H7 (cell line): Measurements from ENCODE around the gene PEX11A. TPM values are rescaled to one million over a fixed set of nuclear protein-coding genes. Genes with fewer than 3 reads are reported as not detected.

Source experiments
- DNase-seq: peaks from one replicate; pipeline ENCODE4 v3.0.0; 2012
- H3K27me3 ChIP-seq: 2 replicates; pipeline ENCODE4 v1.6.0; 2011; ENCODE audit warnings: mild to moderate bottlenecking, low read length; ENCODE audit not compliant: control insufficient read depth, insufficient read depth
- H3K36me3 ChIP-seq: replicated peaks from 2 replicates; pipeline ENCODE4 v1.5.1; 2011; ENCODE audit warnings: low read length; ENCODE audit not compliant: control insufficient read depth, insufficient read depth
- H3K4me3 ChIP-seq: 2 replicates; pipeline ENCODE4 v1.5.1; 2011; ENCODE audit warnings: low read depth, mild to moderate bottlenecking, control low read depth, low read length, moderate library complexity; ENCODE audit not compliant: insufficient read depth
- total RNA-seq: library from RNA; depleted of rRNA; stranded (reverse); fragments of >200 nt; shearing (Covaris generic); gene quantifications from 2 replicates; pipeline ENCODE4 v1.2.3, GENCODE V29; 2014

PEX11A gene
- total RNA-seq, 1 experiment from 2014 or later = 1.6 TPM

DNA sequence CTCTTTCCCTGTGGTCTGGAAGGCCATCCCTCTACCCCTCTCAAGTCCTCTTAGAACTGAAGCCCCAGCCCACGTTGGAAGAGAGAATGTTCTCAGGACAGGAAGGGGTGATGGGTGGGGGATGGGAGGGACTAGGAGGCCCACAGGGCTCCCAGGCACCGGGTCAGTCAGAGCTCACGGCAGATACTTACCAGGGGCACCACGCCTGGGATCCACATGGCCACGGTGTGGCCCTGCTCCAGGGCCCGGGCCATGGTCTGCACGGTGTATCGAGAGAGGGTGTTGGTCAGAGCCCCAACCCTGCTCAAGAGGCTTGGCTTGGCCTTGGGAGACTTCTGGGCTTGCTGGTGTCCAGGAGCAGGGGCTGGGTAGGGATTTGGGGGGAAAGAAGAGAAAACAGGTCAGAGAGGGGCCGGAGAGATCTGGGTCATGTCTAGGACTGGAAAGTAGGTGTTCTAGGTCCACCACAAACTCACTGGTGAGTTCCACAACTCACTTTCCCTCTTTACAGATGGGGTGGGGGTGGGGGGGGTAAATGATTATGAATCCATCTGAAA is 21.2 kb downstream of the PEX11A start:
- H3K4me3 ChIP-seq = no peak overlapping the region
- peaks cover 13% of the 10 kb centered on the region for H3K27me3 ChIP-seq
- DNase-seq = peak; percentile 38
- H3K36me3 ChIP-seq = no peaks in the 10 kb centered on the region

DNA sequence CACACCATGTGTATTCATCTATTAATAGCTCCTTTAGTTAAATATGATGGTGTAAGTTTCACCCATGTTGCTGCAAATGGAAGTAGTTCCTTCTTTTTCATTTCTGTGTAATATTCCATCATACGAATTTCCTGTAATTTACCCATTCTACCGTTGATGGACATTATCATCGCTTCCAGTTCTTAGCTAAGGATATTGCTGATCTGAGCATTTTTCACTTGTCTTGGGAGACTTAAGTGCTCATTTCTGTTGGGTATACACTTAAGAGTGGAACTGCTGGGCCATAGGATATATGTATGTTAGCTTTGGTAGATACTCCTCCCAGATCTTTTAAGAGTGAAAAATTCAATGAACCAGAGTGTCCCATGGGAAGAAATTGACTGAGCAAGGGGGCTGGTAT is 22.4 kb downstream of the PEX11A start:
- Histone ChIP-seq H3K4me3 (no peak overlapping the region), H3K36me3 (no peaks in the 10 kb centered on the region), H3K27me3 (peaks cover 13% of the 10 kb centered on the region)
- DNase-seq = no peak

DNA sequence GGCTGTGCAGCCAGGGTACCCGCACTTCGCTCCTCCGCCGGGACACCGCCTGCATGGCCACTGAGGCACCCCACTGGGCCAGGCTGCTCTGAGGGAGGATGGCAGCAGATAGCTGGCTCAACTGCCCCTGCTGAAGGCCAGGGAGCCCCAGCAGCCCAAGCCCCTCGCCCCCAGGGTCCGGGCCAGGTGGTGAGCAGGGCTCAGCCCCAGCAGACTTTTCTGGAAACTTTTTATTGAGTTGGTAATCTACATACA is 22.9 kb downstream of the PEX11A start:
- no peaks in the 10 kb centered on the region for H3K36me3 ChIP-seq
- H3K4me3 ChIP-seq = no peak overlapping the region
- DNase-seq = peak; percentile 50
- H3K27me3 ChIP-seq = peaks cover 13% of the 10 kb centered on the region

DNA sequence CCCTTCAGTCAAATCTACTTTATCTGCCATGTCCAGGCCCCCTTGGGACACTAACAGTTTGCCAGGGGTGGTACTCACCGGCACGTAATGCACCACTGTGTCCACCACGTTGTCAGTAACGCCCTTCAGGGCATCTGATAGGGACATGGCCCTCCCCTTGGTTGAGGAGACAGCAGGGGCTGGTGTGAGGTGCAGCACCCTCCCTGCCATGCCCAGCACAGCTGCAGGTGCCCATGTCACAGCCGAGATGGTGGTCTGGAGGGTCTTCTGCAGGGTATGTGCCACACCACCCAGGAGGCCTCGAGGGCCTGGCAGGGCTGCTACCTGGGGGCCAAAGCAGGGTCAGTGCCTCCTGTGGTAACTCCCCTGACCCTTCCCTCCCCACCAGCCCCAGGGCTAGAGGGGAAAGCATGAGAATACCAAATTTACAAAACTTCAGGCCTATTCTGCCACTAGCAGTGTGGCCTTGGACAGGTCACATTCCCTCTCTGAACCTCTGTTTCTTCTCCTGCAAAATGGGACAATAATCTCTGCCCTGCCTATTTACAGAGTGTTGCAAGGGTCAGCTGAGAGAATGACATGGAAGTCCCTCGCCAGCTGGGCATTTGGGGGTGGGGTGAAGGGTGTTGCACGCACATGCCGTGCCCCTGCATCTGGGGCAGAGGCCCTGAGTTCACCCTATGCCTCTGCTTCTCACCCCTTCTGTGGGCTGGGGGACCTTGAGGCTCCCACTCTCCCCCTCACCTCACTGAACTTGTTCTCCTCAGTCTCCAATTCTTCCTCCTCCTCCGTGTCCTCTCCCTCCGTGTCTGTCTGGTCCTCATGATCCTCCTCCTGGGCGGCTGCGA is 23.5 kb downstream of the PEX11A start:
- Histone ChIP-seq H3K4me3 (no peak overlapping the region), H3K36me3 (no peaks in the 10 kb centered on the region), H3K27me3 (peaks cover 13% of the 10 kb centered on the region)
- peak; percentile 40 for DNase-seq

DNA sequence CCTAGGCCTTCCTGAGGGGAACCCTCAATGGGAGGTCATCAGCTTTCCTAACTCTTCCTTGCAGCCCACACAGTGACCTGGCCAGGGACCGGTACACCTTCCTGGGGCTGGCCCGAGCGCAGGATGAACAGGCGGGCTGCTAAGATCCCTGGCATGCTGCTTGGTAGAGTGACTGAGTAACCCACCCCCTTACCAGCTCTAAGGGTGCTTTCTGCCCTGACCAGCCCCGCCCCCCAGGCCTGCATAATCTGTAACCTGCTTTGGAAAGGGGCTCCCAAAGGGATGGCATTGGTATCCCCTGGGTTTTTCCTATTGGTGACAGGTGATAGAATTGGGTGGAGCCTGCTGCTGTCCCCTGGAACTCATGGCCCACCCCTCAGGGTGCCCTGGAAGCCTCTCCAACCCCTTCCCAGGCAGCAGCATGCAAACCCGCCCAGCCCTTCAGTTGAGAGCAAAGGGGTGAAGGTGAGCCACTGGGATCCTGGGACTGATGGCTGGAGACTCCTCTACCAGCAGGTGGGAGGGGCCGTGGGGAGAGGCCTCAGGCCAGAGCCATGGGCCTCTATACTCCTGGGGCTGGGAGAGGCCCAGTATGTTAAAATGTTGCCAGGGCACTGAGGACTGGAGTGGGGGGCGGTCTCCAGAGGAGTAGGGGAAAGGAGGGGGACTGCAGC is 24.2 kb downstream of the PEX11A start:
- Histone ChIP-seq H3K4me3 (no peak overlapping the region; the same call in 1 of the 2 replicates), H3K36me3 (no peaks in the 10 kb centered on the region), H3K27me3 (peaks cover 13% of the 10 kb centered on the region)
- peak; percentile 67 for DNase-seq

DNA sequence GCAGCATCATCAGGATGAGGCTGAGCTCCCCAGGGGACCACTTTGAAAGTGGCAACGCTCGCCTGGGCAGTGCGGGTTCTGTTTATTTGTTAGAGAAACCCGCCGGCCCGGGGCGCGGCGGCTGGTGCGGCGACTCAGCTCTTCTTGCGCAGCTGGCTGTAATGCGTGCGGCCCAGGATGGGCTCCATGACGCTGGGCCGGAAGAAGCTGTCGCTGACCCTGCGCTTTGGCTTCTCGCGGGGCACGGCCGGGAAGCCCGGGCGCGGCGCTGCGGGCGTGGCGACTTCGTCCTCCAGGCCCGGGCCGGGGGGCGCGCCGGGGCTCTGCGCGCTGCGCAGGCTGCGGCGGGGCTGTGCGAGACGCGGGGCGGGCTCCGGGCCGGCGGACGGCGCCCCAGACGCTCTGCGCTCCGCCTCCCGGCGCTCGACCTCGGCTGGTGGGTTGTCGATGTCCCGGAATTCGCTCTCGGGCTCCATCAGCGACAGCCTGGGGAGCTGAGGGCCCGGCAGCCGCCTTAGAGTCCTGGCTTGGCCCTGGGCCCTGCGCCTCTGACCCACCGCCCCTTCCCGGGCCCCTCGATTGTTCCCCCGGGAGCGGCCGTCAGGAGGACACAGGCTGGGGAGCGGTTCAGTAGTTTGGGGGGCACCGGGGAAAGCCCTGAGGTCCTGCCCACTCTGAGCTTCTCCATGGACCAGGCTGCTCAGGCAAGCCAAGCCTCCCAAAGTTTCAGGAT is 24.9 kb downstream of the PEX11A start:
- Histone ChIP-seq H3K4me3 (peak overlapping the region; percentile 34), H3K27me3 (peaks cover 13% of the 10 kb centered on the region), H3K36me3 (no peaks in the 10 kb centered on the region)
- peak; percentile 91 for DNase-seq

DNA sequence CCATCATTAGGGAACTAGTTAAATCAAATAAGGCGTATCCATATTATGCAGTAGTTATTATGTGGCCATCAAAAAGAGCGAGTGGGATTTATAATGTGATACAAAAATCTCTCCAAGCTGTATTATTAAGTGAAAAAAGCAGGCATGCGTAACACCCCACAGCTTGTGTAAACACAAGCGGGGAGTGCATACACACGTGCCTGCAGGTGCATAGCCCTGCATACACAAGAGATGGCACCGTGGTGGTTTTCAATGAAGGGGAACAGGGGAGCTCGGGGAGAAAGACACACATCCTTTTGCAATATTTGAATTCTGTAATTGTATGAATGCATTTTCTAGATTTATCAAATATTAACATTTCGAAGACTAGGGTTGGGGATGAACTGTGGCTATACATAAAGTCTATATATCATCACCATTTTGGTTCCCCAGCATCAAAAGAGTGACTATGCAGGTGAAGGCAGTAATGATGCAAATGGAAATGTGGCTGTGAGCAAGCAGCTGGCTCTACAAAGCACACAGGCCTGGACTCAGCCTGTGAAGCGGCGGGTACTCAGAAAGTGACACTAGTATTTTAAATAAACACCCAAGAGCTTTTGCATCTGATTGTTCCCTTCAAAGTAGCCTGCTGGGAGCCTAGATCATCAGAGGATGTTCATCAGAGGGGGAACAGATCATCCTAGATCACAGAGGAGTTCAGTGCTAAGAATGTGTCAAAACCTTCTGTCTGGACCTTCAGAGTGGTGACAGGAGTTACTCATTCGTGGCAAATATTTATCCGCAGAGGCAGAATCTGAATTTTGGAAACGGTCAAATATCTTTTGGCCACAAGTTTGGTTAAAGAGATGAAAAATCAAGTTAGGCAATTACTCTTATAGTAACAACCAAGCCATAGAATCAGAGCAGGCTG is 25.9 kb downstream of the PEX11A start:
- no peak for DNase-seq
- no peaks in the 10 kb centered on the region for H3K36me3 ChIP-seq
- peaks cover 13% of the 10 kb centered on the region for H3K27me3 ChIP-seq
- no peak overlapping the region for H3K4me3 ChIP-seq

DNA sequence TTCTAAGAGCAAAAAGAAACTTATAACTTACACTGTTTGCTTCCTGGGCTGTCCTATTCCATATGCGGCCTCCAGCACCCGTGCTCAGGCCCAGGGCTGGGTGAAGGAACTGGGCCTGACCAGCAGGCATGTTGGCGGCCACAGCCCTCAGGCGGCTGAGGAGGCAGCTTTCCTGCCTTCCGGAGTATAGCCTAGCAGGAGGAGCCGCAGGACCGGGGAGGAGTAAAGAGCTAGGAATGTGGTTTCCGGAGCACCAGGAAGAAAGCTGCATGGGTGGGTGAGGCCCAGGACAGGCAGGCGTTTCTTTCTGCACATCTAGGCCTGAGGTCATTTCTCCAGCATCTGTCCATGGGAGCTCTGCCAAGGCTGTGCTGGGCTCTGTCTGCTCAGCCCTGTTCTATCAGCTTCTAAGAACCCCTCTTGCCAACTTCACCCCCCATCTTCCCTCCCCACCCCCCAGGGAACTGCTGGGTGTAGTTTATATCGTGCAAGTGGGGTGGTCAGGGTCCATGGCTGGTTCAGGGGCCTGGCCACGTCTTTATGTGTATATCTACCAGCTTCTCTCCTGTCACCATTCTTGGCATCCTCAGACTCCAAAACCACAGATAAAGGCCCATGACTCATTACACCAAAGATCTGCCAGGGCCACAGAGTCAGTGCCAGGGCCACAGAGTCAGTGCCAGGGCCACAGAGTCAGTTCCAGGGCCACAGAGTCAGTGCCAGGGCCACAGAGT is 27.5 kb downstream of the PEX11A start:
- no peak overlapping the region for H3K4me3 ChIP-seq
- peaks cover 13% of the 10 kb centered on the region for H3K27me3 ChIP-seq
- DNase-seq = peak; percentile 59
- H3K36me3 ChIP-seq = no peaks in the 10 kb centered on the region

DNA sequence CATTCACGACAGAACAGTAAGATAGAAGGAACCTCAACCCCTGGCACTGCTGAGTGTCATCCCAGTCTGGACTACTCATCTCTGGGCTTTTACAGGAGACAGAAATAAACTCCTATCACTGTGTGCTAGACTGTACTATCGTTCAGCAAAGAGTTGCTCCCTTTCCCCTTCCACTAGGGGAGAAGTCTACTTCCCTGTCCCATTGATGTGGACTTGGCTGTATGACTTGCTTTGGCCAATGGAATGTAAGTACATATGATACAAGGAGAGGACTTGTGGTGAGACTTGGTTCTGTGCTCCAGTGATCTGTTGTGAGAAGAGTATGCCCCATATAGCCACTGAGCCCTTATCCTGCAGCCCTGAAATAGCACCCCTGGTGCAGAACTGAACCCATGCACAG is 30.0 kb downstream of the PEX11A start:
- Histone ChIP-seq H3K27me3 (peaks cover 7% of the 10 kb centered on the region), H3K4me3 (no peak overlapping the region), H3K36me3 (no peaks in the 10 kb centered on the region)
- DNase-seq = no peak

DNA sequence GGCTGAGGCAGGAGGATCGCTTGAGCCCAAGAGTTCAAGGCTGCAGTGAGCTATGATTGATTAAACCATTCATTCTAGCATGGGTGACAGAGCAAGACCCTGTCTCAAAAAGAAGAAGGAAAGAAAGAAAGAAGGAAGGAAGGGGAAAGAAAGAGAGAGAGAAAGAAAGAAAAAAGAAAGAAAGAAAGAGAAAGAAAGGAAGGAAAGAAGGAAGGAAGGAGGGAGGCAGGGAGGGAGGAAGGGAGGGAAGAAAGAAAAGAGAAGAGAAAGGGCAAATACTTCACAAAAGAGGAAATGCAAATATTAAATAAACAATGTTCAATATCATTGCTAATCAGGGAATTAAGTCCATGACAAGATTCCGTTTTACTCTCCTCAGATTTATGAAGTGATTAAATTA is 31.3 kb downstream of the PEX11A start:
- no peak overlapping the region for H3K4me3 ChIP-seq
- H3K27me3 ChIP-seq = peaks cover 3% of the 10 kb centered on the region; the same call in 1 of the 2 replicates
- no peak for DNase-seq
- H3K36me3 ChIP-seq = no peaks in the 10 kb centered on the region

DNA sequence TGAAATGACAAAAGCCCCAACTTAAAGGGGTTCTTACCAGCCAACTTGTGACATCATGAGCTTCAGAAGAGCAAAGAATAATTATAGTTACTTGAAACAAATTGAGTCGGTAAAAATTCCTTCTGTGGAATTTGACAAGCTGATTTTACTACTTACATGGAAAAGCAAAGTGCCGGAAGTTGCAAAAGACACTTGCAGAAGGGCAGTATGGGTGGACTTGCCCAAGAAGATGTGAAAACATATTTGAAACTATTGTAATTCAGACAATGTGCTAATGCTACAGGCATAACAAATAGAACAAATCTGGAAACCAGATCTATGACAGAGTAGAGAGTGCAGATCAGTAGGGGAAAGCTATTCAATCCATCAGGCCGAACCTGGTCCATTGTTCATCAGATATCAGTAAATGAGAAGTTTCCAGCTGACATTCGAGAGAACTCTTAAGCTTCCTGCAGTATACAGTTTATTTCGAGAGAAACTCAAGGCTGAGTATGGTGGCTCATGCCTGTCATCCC is 32.8 kb downstream of the PEX11A start:
- Histone ChIP-seq H3K4me3 (no peak overlapping the region), H3K27me3 (peaks cover 3% of the 10 kb centered on the region; the same call in 1 of the 2 replicates), H3K36me3 (no peaks in the 10 kb centered on the region)
- no peak for DNase-seq

DNA sequence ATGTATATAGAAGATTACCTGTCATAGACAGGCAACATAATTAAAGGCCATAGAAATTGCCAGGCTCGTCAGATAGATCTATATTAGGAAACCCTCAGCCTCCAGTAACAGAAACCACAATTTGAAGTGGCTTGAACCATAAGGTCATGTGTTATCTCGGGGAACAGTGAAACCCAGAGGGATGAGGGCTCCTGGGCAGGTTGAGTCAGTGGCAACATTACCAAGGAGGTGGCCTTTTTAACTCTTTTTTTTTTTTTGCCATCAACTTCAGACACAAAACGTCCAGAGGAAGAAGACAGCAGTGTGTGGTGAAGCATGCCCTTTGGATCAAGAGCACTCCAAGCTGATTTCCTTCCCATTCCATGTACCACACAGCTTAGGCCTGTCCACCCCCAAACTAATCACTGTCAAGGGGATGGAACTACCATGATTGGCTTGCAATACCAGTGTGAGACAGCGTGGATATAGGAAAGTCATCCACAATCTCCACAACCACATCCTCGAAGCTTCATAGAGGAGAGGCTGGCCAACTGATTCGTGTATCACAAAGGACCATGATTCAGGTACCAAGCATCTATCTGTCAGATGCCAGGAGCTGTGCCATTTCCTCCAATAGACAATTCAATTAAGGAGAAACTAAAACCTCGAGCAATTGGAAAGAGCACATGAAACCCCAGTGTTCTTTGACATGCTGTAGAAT is 34.3 kb downstream of the PEX11A start:
- H3K36me3 ChIP-seq = no peaks in the 10 kb centered on the region
- H3K4me3 ChIP-seq = no peak overlapping the region
- no peak for DNase-seq
- peaks cover 3% of the 10 kb centered on the region; the same call in 1 of the 2 replicates for H3K27me3 ChIP-seq
